Esophagus muscularis mucosa (tissue), 4 donors: ENCODE data around the gene ABCB1.

ENCODE experiments used
- CTCF ChIP-seq, 3 experiments: fragments of 200-600 bp in 2 of 3; fragments of 450-650 bp in 1 of 3; sonication (generic) in 2 of 3; IDR thresholded peaks; one replicate each; pipeline ENCODE4 v1.5.1; 2017 to 2019; ENCODE audit warnings: antibody characterized with exemption in 3 of 3, mild to moderate bottlenecking in 2 of 3, moderate library complexity in 1 of 3
- EP300 ChIP-seq: sonication (generic); formaldehyde crosslinking; IDR thresholded peaks from one replicate; pipeline ENCODE4 v1.6.1; 2017; ENCODE audit warnings: antibody characterized with exemption
- POLR2A ChIP-seq: fragments of 450-650 bp; IDR thresholded peaks from one replicate; pipeline ENCODE4 v1.6.1; 2017; ENCODE audit warnings: antibody characterized with exemption, moderate library complexity, mild to moderate bottlenecking, low read depth
- POLR2AphosphoS5 ChIP-seq, 2 donors: sonication (generic); formaldehyde crosslinking; IDR thresholded peaks; one replicate each; pipeline ENCODE4 v1.6.1; 2017; ENCODE audit warnings: antibody characterized with exemption in 2 of 2

GRCh38 chr7:87518735-87519134 is 81.9 kb downstream of the ABCB1 start:
- TF ChIP-seq CTCF (IDR thresholded peaks at IDR 0.05) = no peak
- no peak for TF ChIP-seq POLR2AphosphoS5 (IDR thresholded peaks at IDR 0.05)
- no peak for TF ChIP-seq POLR2A
- TF ChIP-seq EP300 = no peak
